Measurements from ENCODE around the gene PJA2.

Gene PJA2

GRCh38 chr5:109350537-109351270 is 59.1 kb downstream of the PJA2 start:
- no peak for DNase-seq (ENCODE audit: low read depth, low spot score)
- TF ChIP-seq EZH2 (IDR thresholded peaks at IDR 0.05): no peak
- TF ChIP-seq FOXP2 (optimal IDR thresholded peaks at IDR 0.05; ENCODE audit: control extremely low read depth, extremely low read length, insufficient read depth): no peak
- no peak for TF ChIP-seq POLR2AphosphoS5 (IDR thresholded peaks at IDR 0.05; ENCODE audit: borderline replicate concordance, low read depth, low read length)
- Histone ChIP-seq H3K36me3 (ENCODE audit: insufficient read depth, low read length) (0 out of 2 replicates have a peak, but pooled peaks cover 12% of the 10 kb centered on the region), H3K4me3 (no peak overlapping the region), H3K9me3 (ENCODE audit: low read depth, low read length) (no peaks in the 10 kb centered on the region), H3K9ac (ENCODE audit: insufficient read length) (no peak overlapping the region), H3K27ac (no peak overlapping the region)

- Histone ChIP-seq H3K36me3 (ENCODE audit: insufficient read depth, low read length) (peaks cover 5% of the 10 kb centered on the region; the same call in 1 of the 2 replicates), H3K4me3 (no peak overlapping the region), H3K9me3 (ENCODE audit: low read depth, low read length) (no peaks in the 10 kb centered on the region), H3K9ac (ENCODE audit: insufficient read length) (no peak overlapping the region), H3K27ac (no peak overlapping the region)
- TF ChIP-seq FOXP2 (optimal IDR thresholded peaks at IDR 0.05; ENCODE audit: control extremely low read depth, extremely low read length, insufficient read depth) (no peak), POLR2AphosphoS5 (IDR thresholded peaks at IDR 0.05; ENCODE audit: borderline replicate concordance, low read depth, low read length) (no peak), EZH2 (IDR thresholded peaks at IDR 0.05) (no peak)
- no peak for DNase-seq (ENCODE audit: low read depth, low spot score)
These were observed 60.4 kb downstream of the PJA2 start for GRCh38 chr5:109349388-109349787.

DNA sequence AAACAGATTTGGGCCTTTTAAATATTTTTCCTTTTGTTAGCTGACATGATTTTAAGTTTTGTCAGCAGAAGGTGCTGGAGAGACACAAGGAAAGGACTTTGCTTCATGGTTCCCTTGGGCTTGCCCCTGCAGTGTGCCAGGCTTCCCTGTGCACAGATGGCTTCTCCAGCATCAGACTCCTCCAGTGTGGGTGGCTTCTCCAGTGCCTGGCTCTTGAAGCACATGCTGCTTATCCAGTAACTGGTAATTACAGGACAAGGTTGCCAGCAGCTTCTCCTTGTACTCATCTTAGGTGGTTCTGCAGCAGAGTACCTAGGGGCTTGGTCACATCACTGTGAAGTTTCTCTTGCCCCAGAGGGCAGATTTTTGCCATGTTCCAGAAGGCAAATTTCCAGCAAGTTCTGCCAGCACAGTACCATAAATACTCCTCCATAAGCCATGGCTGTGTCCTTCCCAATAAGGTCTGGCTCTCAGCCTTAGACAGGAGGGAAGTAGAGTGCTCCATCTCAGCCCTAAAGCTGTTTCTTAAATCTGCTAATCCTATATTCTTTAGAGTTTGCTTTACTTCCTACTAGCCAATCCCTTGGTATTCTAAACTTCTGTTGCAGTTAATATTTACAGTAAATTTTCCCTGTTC is 62.4 kb downstream of the PJA2 start:
- Histone ChIP-seq H3K4me3 (no peak overlapping the region), H3K27ac (no peak overlapping the region), H3K36me3 (ENCODE audit: insufficient read depth, low read length) (peaks cover 7% of the 10 kb centered on the region; the same call in 1 of the 2 replicates), H3K9ac (ENCODE audit: insufficient read length) (no peak overlapping the region), H3K9me3 (ENCODE audit: low read depth, low read length) (no peaks in the 10 kb centered on the region)
- DNase-seq (ENCODE audit: low read depth, low spot score): no peak
- TF ChIP-seq FOXP2 (optimal IDR thresholded peaks at IDR 0.05; ENCODE audit: control extremely low read depth, extremely low read length, insufficient read depth) (no peak), EZH2 (IDR thresholded peaks at IDR 0.05) (no peak), POLR2AphosphoS5 (IDR thresholded peaks at IDR 0.05; ENCODE audit: borderline replicate concordance, low read depth, low read length) (no peak)

- H3K36me3 ChIP-seq (ENCODE audit: insufficient read depth, low read length): peaks cover 4% of the 10 kb centered on the region; the same call in 1 of the 2 replicates
- H3K4me3 ChIP-seq: no peak overlapping the region
- H3K9ac ChIP-seq (ENCODE audit: insufficient read length): no peak overlapping the region
- H3K9me3 ChIP-seq (ENCODE audit: low read depth, low read length): no peaks in the 10 kb centered on the region
- H3K27ac ChIP-seq: no peak overlapping the region
- TF ChIP-seq POLR2AphosphoS5 (IDR thresholded peaks at IDR 0.05; ENCODE audit: borderline replicate concordance, low read depth, low read length) (no peak), FOXP2 (optimal IDR thresholded peaks at IDR 0.05; ENCODE audit: control extremely low read depth, extremely low read length, insufficient read depth) (no peak), EZH2 (IDR thresholded peaks at IDR 0.05) (no peak)
- no peak for DNase-seq (ENCODE audit: low read depth, low spot score)
These were observed 64.1 kb downstream of the PJA2 start for GRCh38 chr5:109345699-109346098.

- no peak overlapping the region for H3K9ac ChIP-seq (ENCODE audit: insufficient read length)
- no peaks in the 10 kb centered on the region for H3K9me3 ChIP-seq (ENCODE audit: low read depth, low read length)
- 0 out of 2 replicates have a peak overlapping the region, but pooled peaks have one; percentile 36 for H3K27ac ChIP-seq
- no peak for DNase-seq (ENCODE audit: low read depth, low spot score)
- H3K36me3 ChIP-seq (ENCODE audit: insufficient read depth, low read length): peaks cover 8% of the 10 kb centered on the region
- no peak overlapping the region for H3K4me3 ChIP-seq
- TF ChIP-seq EZH2 (IDR thresholded peaks at IDR 0.05) (no peak), POLR2AphosphoS5 (IDR thresholded peaks at IDR 0.05; ENCODE audit: borderline replicate concordance, low read depth, low read length) (no peak), FOXP2 (optimal IDR thresholded peaks at IDR 0.05; ENCODE audit: control extremely low read depth, extremely low read length, insufficient read depth) (no peak)
These were observed 69.4 kb downstream of the PJA2 start for GRCh38 chr5:109340351-109340750.

DNA sequence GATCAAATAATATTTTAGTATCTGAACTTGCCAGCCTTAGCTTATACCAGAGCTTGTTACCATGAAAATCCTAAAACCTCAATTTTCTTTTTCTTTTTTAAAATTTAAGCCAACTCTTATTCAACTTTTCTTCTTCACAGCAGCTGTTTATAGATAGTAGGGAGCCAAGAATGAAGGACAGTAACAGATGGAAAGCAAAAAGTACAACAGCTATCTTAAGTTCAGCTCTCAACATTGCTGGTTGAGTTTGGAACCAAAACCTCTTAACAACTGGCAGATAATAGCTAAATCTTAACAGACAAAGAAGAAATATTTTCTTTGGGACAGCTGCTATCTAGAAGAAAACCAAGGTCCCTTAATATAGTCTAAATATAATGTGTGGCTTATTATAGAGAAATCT is 74.7 kb downstream of the PJA2 start:
- no peak for DNase-seq (ENCODE audit: low read depth, low spot score)
- H3K27ac ChIP-seq: no peak overlapping the region
- H3K4me3 ChIP-seq: no peak overlapping the region
- TF ChIP-seq POLR2AphosphoS5 (IDR thresholded peaks at IDR 0.05; ENCODE audit: borderline replicate concordance, low read depth, low read length) (no peak), FOXP2 (optimal IDR thresholded peaks at IDR 0.05; ENCODE audit: control extremely low read depth, extremely low read length, insufficient read depth) (no peak), EZH2 (IDR thresholded peaks at IDR 0.05) (no peak)
- H3K9ac ChIP-seq (ENCODE audit: insufficient read length): no peak overlapping the region
- H3K9me3 ChIP-seq (ENCODE audit: low read depth, low read length): no peaks in the 10 kb centered on the region
- H3K36me3 ChIP-seq (ENCODE audit: insufficient read depth, low read length): peaks cover 4% of the 10 kb centered on the region; the same call in 1 of the 2 replicates

- no peak for TF ChIP-seq POLR2AphosphoS5 (IDR thresholded peaks at IDR 0.05; ENCODE audit: borderline replicate concordance, low read depth, low read length)
- TF ChIP-seq FOXP2 (optimal IDR thresholded peaks at IDR 0.05; ENCODE audit: control extremely low read depth, extremely low read length, insufficient read depth): no peak
- no peak for TF ChIP-seq EZH2 (IDR thresholded peaks at IDR 0.05)
- H3K36me3 ChIP-seq (ENCODE audit: insufficient read depth, low read length): peaks cover 4% of the 10 kb centered on the region; the same call in 1 of the 2 replicates
These were observed 75.7 kb downstream of the PJA2 start for GRCh38 chr5:109334056-109334455.

More at GRCh38 chr5:109334056-109334455, 75.7 kb downstream of the PJA2 start:
- H3K9ac ChIP-seq (ENCODE audit: insufficient read length): no peak overlapping the region
- H3K9me3 ChIP-seq (ENCODE audit: low read depth, low read length): no peaks in the 10 kb centered on the region
- H3K27ac ChIP-seq: no peak overlapping the region
- H3K4me3 ChIP-seq: no peak overlapping the region
- no peak for DNase-seq (ENCODE audit: low read depth, low spot score)

Data from SK-N-MC (cell line).